ENCODE results near the gene PLPPR5. TPM values are rescaled to one million over a fixed set of nuclear protein-coding genes. Genes with fewer than 3 reads are reported as not detected.

PLPPR5 gene
- total RNA-seq, 4 donors from 2014 or later, result 0.20 TPM; not detected in 3

GRCh38 chr1:99017655-99018054 lies 13.0 kb upstream of the PLPPR5 start:
- Histone ChIP-seq H3K4me1 (no peaks in the 10 kb centered on the region), H3K27me3 (no peaks in the 10 kb centered on the region), H3K36me3 (no peaks in the 10 kb centered on the region), H3K4me3 (no peak overlapping the region), H3K9me3 (no peaks in the 10 kb centered on the region), H3K27ac (no peak overlapping the region)
- 82 to 85% methylated on average over 2 of the region's 2 CpGs for WGBS, 2 donors
- TF ChIP-seq POLR2A (IDR thresholded peaks at IDR 0.05) (no peak), CTCF (IDR thresholded peaks at IDR 0.05) (no peak), EP300 (IDR thresholded peaks at IDR 0.05) (no peak)
- no peak for DNase-seq (ENCODE audit: low spot score in 2 of 2)

GRCh38 chr1:99010679-99011078 lies 6.0 kb upstream of the PLPPR5 start:
- H3K4me3 ChIP-seq, result no peak overlapping the region
- peaks cover 0 to 26% of the 10 kb centered on the region in 2 donors for H3K27me3 ChIP-seq
- DNase-seq (ENCODE audit: low spot score in 2 of 2), result no peak
- WGBS, 2 donors, result 81 to 88% methylated on average over 2 of the region's 2 CpGs
- no peaks in the 10 kb centered on the region for H3K36me3 ChIP-seq
- no peaks in the 10 kb centered on the region for H3K9me3 ChIP-seq
- H3K27ac ChIP-seq, result no peak overlapping the region
- peaks cover 0 to 1% (median 0%) of the 10 kb centered on the region in 4 donors for H3K4me1 ChIP-seq
- no peak for TF ChIP-seq CTCF (IDR thresholded peaks at IDR 0.05)
- TF ChIP-seq POLR2A (IDR thresholded peaks at IDR 0.05), result no peak
- TF ChIP-seq EP300 (IDR thresholded peaks at IDR 0.05), result no peak

GRCh38 chr1:99007366-99007765 lies 2.7 kb upstream of the PLPPR5 start:
- Histone ChIP-seq H3K4me1 (peaks cover 0 to 18% (median 5%) of the 10 kb centered on the region in 4 donors), H3K27ac (no peak overlapping the region), H3K27me3 (peaks cover 0 to 53% of the 10 kb centered on the region in 2 donors), H3K36me3 (no peaks in the 10 kb centered on the region), H3K9me3 (no peaks in the 10 kb centered on the region), H3K4me3 (no peak overlapping the region)
- WGBS, 2 donors, result 80 to 86% methylated on average over 3 of the region's 3 CpGs
- no peak for TF ChIP-seq CTCF (IDR thresholded peaks at IDR 0.05)
- no peak for TF ChIP-seq EP300 (IDR thresholded peaks at IDR 0.05)
- no peak for TF ChIP-seq POLR2A (IDR thresholded peaks at IDR 0.05)
- DNase-seq (ENCODE audit: low spot score in 2 of 2), result no peak

GRCh38 chr1:99005537-99005942 lies 879 bp upstream of the PLPPR5 start:
- Histone ChIP-seq H3K4me1 (peaks cover 0 to 18% (median 5%) of the 10 kb centered on the region in 4 donors), H3K27ac (no peak overlapping the region), H3K27me3 (peaks cover 0 to 55% of the 10 kb centered on the region in 2 donors), H3K9me3 (no peaks in the 10 kb centered on the region), H3K4me3 (peak overlapping the region in 1 of 4 donors; percentile 54), H3K36me3 (no peaks in the 10 kb centered on the region)
- DNase-seq (ENCODE audit: low spot score in 2 of 2), result no peak
- TF ChIP-seq EP300 (IDR thresholded peaks at IDR 0.05), result no peak
- TF ChIP-seq POLR2A (IDR thresholded peaks at IDR 0.05), result no peak
- no peak for TF ChIP-seq CTCF (IDR thresholded peaks at IDR 0.05)
- WGBS, 2 donors, result 29 to 31% methylated on average over 8 of the region's 8 CpGs

DNA sequence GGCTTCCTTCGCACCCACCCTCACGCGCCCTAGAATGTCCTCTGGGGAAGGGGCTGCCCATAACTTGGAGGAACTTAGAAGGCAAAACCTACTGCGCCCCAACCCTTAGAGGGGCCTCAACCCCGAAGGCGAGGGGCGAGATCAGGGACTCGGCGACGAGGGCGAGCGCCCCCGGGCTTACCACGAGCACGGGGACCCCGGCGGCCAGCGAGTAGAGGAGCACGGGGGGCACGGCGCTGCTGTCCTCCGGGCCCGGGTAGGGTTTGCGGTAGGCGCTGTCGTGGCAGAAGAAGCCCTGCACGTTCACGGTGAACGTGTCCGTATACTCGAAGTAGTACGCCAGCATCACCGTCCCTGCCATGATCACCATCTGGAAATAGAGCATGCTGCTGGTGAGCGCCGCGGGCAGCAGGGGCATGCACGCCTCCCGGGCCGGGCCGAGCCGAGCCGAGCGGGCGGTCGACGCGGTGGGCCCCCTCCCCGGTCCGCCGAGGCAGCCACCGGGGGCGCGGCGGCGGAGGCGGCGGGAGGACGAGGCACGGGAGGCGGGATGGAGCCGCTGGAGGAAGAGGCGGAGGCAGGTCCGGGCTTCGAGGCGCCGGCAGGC lies 304 bp downstream of the PLPPR5 start:
- no peak for DNase-seq (ENCODE audit: low spot score in 2 of 2)
- peaks cover 0 to 55% of the 10 kb centered on the region in 2 donors for H3K27me3 ChIP-seq

More for the DNA sequence above, 304 bp downstream of the PLPPR5 start:
- TF ChIP-seq EP300 (IDR thresholded peaks at IDR 0.05) (no peak), CTCF (IDR thresholded peaks at IDR 0.05) (no peak), POLR2A (IDR thresholded peaks at IDR 0.05) (no peak)
- H3K4me3 ChIP-seq, result peak overlapping the region; percentile 17 to 54 (median 30)
- peaks cover 0 to 18% (median 5%) of the 10 kb centered on the region in 4 donors for H3K4me1 ChIP-seq
- no peaks in the 10 kb centered on the region for H3K36me3 ChIP-seq
- no peaks in the 10 kb centered on the region for H3K9me3 ChIP-seq
- WGBS, 2 donors, result 2% methylated on average over 13 to 34 of the region's 66 CpGs
- no peak overlapping the region for H3K27ac ChIP-seq
